ENCODE data around the gene CRACR2B. TPM values are rescaled to one million over a fixed set of nuclear protein-coding genes. Genes with fewer than 3 reads are reported as not detected.

The CRACR2B gene
- total RNA-seq, 4 donors from 2014 or later = 82.7 to 373 (median 210) TPM

- no peaks in the 10 kb centered on the region for H3K9me3 ChIP-seq
- H3K36me3 ChIP-seq = no peaks in the 10 kb centered on the region
- 87% methylated on average over 26 of the region's 27 CpGs; no CpG with 5 or more reads in 1 of the 2 donors for WGBS, 2 donors (ENCODE audit: low coverage in 1 of 2)
- TF ChIP-seq POLR2A (IDR thresholded peaks at IDR 0.05) (no peak), EP300 (IDR thresholded peaks at IDR 0.05; ENCODE audit: low read depth) (no peak), POLR2AphosphoS5 (IDR thresholded peaks at IDR 0.05) (no peak), CTCF (IDR thresholded peaks at IDR 0.05) (no peak)
- no peak for DNase-seq
- intact Hi-C loops (cut with DNase I; ENCODE audit: low total_unique reads) (loop anchor here (10.0 kb wide), 1 partner anchor 201 kb away; no protein-coding TSS in a partner anchor), in situ Hi-C loops (cut with MboI; ENCODE audit: low pct_ligation_motif_present in 1 of 4, low pct_unique_long_range_greater_than_20kb in 1 of 4, low sequenced_read_pairs in 3 of 4) (loop anchor here in 2 of 4 donors (25.0 kb wide), 1 partner anchor 183 kb away; the partner anchor contains the start of gene MUC6 (in 2 of the 2))
- peaks cover 24% of the 10 kb centered on the region for H3K27me3 ChIP-seq
- no peak overlapping the region for H3K4me3 ChIP-seq
- no peak overlapping the region for H3K27ac ChIP-seq
- H3K4me1 ChIP-seq = peaks cover 5 to 18% (median 11%) of the 10 kb centered on the region in 4 donors
Observed at GRCh38 chr11:853682-854448, 26.1 kb downstream of the CRACR2B start.

- peaks cover 4 to 16% (median 10%) of the 10 kb centered on the region in 4 donors for H3K4me1 ChIP-seq
- no peak overlapping the region for H3K4me3 ChIP-seq
- H3K27me3 ChIP-seq = peaks cover 18% of the 10 kb centered on the region
- no peak for DNase-seq
- TF ChIP-seq POLR2A (IDR thresholded peaks at IDR 0.05) (no peak), CTCF (IDR thresholded peaks at IDR 0.05) (no peak)
- WGBS, 2 donors (ENCODE audit: low coverage in 1 of 2) = 84% methylated on average over 20 of the region's 20 CpGs; no CpG with 5 or more reads in 1 of the 2 donors
- no peaks in the 10 kb centered on the region for H3K36me3 ChIP-seq
- intact Hi-C loops (cut with DNase I; ENCODE audit: low total_unique reads) (loop anchor here (10.0 kb wide), 1 partner anchor 200 kb away; no protein-coding TSS in a partner anchor), in situ Hi-C loops (cut with MboI; ENCODE audit: low pct_ligation_motif_present in 1 of 4, low pct_unique_long_range_greater_than_20kb in 1 of 4, low sequenced_read_pairs in 3 of 4) (loop anchor here in 2 of 4 donors (25.0 kb wide), 1 partner anchor 183 kb away; the partner anchor contains the start of gene MUC6 (in 2 of the 2))
- no peak overlapping the region for H3K27ac ChIP-seq
- no peaks in the 10 kb centered on the region for H3K9me3 ChIP-seq
Observed at GRCh38 chr11:854601-855329, 27.0 kb downstream of the CRACR2B start.

GRCh38 chr11:855330-855674, 27.6 kb downstream of the CRACR2B start:
- H3K36me3 ChIP-seq = no peaks in the 10 kb centered on the region
- no peak overlapping the region for H3K27ac ChIP-seq
- peaks cover 12% of the 10 kb centered on the region for H3K27me3 ChIP-seq
- DNase-seq = no peak
- TF ChIP-seq POLR2A (IDR thresholded peaks at IDR 0.05) (no peak), EP300 (IDR thresholded peaks at IDR 0.05; ENCODE audit: low read depth) (no peak), POLR2AphosphoS5 (IDR thresholded peaks at IDR 0.05) (no peak), CTCF (IDR thresholded peaks at IDR 0.05) (no peak)
- intact Hi-C loops (cut with DNase I; ENCODE audit: low total_unique reads) = loop anchor here (10.0 kb wide), 1 partner anchor 199 kb away; no protein-coding TSS in a partner anchor
- 88% methylated on average over 7 of the region's 7 CpGs; no CpG with 5 or more reads in 1 of the 2 donors for WGBS, 2 donors (ENCODE audit: low coverage in 1 of 2)
- peaks cover 9 to 17% (median 13%) of the 10 kb centered on the region in 4 donors for H3K4me1 ChIP-seq
- H3K9me3 ChIP-seq = no peaks in the 10 kb centered on the region
- in situ Hi-C loops (cut with MboI; ENCODE audit: low pct_ligation_motif_present in 1 of 4, low pct_unique_long_range_greater_than_20kb in 1 of 4, low sequenced_read_pairs in 3 of 4) = loop anchor here in 2 of 4 donors (25.0 kb wide), 1 partner anchor 182 kb away; the partner anchor contains the start of gene MUC6 (in 2 of the 2)
- H3K4me3 ChIP-seq = no peak overlapping the region

- H3K36me3 ChIP-seq = no peaks in the 10 kb centered on the region
- H3K27me3 ChIP-seq = peaks cover 9% of the 10 kb centered on the region
- intact Hi-C loops (cut with DNase I; ENCODE audit: low total_unique reads) (loop anchor here (10.0 kb wide), 1 partner anchor 199 kb away; no protein-coding TSS in a partner anchor), in situ Hi-C loops (cut with MboI; ENCODE audit: low pct_ligation_motif_present in 1 of 4, low pct_unique_long_range_greater_than_20kb in 1 of 4, low sequenced_read_pairs in 3 of 4) (loop anchor here in 2 of 4 donors (25.0 kb wide), 1 partner anchor 182 kb away; the partner anchor contains the start of gene MUC6 (in 2 of the 2))
- no peak overlapping the region for H3K27ac ChIP-seq
- no peak for TF ChIP-seq CTCF (IDR thresholded peaks at IDR 0.05)
- DNase-seq = no peak
- no peaks in the 10 kb centered on the region for H3K9me3 ChIP-seq
- H3K4me3 ChIP-seq = no peak overlapping the region
- 87% methylated on average over 4 of the region's 12 CpGs; no CpG with 5 or more reads in 1 of the 2 donors for WGBS, 2 donors (ENCODE audit: low coverage in 1 of 2)
- H3K4me1 ChIP-seq = peaks cover 9 to 16% (median 11%) of the 10 kb centered on the region in 4 donors
Observed at GRCh38 chr11:855796-856195, 28.1 kb downstream of the CRACR2B start.

All from transverse colon (tissue), 4 donors.